Osteoblast (primary cell): ENCODE results near the gene VCL. TPM values are rescaled to one million over a fixed set of nuclear protein-coding genes. Genes with fewer than 3 reads are reported as not detected.

Experiments used
- DNase-seq: peaks from one replicate; pipeline ENCODE4 v3.0.0; 2011; ENCODE audit warnings: low spot score, mixed read lengths; ENCODE audit not compliant: insufficient read length; ENCODE audit errors: missing footprints
- H2AFZ ChIP-seq: 2 replicates; pipeline ENCODE4 v1.6.0; 2011; ENCODE audit warnings: mild to moderate bottlenecking, low read length
- H3K27ac ChIP-seq: 2 replicates; pipeline ENCODE4 v1.5.1; 2011; ENCODE audit warnings: mild to moderate bottlenecking, low read depth, low read length, moderate library complexity
- H3K27me3 ChIP-seq: 2 replicates; pipeline ENCODE4 v1.6.0; 2012; ENCODE audit warnings: mild to moderate bottlenecking, control low read depth, inconsistent platforms, low read length, moderate library complexity; ENCODE audit not compliant: insufficient read depth
- H3K36me3 ChIP-seq: 2 replicates; pipeline ENCODE4 v1.5.1; 2011; ENCODE audit warnings: mild to moderate bottlenecking, low read length, control low read depth, moderate library complexity; ENCODE audit not compliant: insufficient read depth
- H3K4me1 ChIP-seq: 2 replicates; pipeline ENCODE4 v1.5.1; 2011; ENCODE audit warnings: mild to moderate bottlenecking, low read length, control low read depth, moderate library complexity; ENCODE audit not compliant: insufficient read depth
- H3K4me2 ChIP-seq: 2 replicates; pipeline ENCODE4 v1.6.0; 2011; ENCODE audit warnings: mild to moderate bottlenecking, low read length; ENCODE audit not compliant: insufficient read depth
- H3K4me3 ChIP-seq: fragments of 200-600 bp; sonication (generic); 3 replicates; pipeline ENCODE4 v1.5.1; 2012; ENCODE audit warnings: mild to moderate bottlenecking, low read length, inconsistent platforms; ENCODE audit not compliant: insufficient read depth
- H3K79me2 ChIP-seq: 2 replicates; pipeline ENCODE4 v1.6.0; 2012; ENCODE audit warnings: mild to moderate bottlenecking, low read length, control low read depth, inconsistent platforms; ENCODE audit not compliant: insufficient read depth
- H3K9me3 ChIP-seq: 2 replicates; pipeline ENCODE4 v1.5.1; 2011; ENCODE audit warnings: low read depth, low read length, control low read depth
- H4K20me1 ChIP-seq: 2 replicates; pipeline ENCODE4 v1.6.0; 2012; ENCODE audit warnings: mild to moderate bottlenecking, low read length, control low read depth; ENCODE audit not compliant: insufficient read depth
- total RNA-seq: library from RNA; depleted of rRNA; stranded (reverse); fragments of >200 nt; gene quantifications from 2 replicates; pipeline ENCODE4 v1.2.3, GENCODE V29; 2012
- TF ChIP-seq, protein P1 (sequence below): IDR thresholded peaks from 2 replicates; pipeline ENCODE4 v1.5.1; 2011; ENCODE audit warnings: mild to moderate bottlenecking, low read depth, low read length, moderate library complexity; ENCODE audit errors: extremely low read depth

Gene VCL
- total RNA-seq, 1 donor = 201 TPM

DNA sequence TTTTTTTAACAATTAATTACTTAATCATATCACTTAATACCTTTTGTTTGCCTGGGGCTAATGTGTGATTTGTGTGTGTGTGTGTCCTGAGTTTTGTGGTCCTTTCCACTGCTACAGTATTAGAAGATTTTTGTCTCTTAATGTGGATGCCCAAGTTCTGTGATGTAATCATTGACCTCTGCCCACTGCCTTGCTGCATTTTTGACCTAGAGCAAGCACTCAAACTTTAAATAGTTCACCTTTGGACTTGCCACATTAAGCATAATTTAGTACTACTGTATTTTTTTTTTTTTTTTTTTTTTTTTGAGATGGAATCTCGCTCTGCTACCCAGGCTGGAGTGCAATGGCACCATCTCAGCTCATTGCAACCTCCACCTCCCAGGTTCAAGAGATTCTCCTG, 52.7 kb downstream of the VCL start:
- Histone ChIP-seq H3K27ac (no peak overlapping the region), H3K4me2 (no peak overlapping the region), H3K79me2 (peaks cover 96% of the 10 kb centered on the region), H2AFZ (no peak overlapping the region), H3K9me3 (no peaks in the 10 kb centered on the region), H3K36me3 (peaks cover 17% of the 10 kb centered on the region), H4K20me1 (peaks cover 45% of the 10 kb centered on the region), H3K27me3 (no peaks in the 10 kb centered on the region), H3K4me3 (no peak overlapping the region), H3K4me1 (peaks cover 41% of the 10 kb centered on the region)
- TF ChIP-seq, protein P1, sequence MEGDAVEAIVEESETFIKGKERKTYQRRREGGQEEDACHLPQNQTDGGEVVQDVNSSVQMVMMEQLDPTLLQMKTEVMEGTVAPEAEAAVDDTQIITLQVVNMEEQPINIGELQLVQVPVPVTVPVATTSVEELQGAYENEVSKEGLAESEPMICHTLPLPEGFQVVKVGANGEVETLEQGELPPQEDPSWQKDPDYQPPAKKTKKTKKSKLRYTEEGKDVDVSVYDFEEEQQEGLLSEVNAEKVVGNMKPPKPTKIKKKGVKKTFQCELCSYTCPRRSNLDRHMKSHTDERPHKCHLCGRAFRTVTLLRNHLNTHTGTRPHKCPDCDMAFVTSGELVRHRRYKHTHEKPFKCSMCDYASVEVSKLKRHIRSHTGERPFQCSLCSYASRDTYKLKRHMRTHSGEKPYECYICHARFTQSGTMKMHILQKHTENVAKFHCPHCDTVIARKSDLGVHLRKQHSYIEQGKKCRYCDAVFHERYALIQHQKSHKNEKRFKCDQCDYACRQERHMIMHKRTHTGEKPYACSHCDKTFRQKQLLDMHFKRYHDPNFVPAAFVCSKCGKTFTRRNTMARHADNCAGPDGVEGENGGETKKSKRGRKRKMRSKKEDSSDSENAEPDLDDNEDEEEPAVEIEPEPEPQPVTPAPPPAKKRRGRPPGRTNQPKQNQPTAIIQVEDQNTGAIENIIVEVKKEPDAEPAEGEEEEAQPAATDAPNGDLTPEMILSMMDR = no peak
- DNase-seq = no peak

GRCh38 chr10:74051736-74052342, 53.9 kb downstream of the VCL start:
- TF ChIP-seq, protein P1 = no peak
- Histone ChIP-seq H4K20me1 (peaks cover 46% of the 10 kb centered on the region), H3K4me1 (peaks cover 47% of the 10 kb centered on the region), H3K9me3 (no peaks in the 10 kb centered on the region), H3K27me3 (no peaks in the 10 kb centered on the region), H3K4me3 (no peak overlapping the region), H3K79me2 (peaks cover 94% of the 10 kb centered on the region), H3K36me3 (peaks cover 5% of the 10 kb centered on the region), H3K4me2 (no peak overlapping the region), H2AFZ (no peak overlapping the region), H3K27ac (no peak overlapping the region)
- DNase-seq = no peak

GRCh38 chr10:74052994-74053393, 55.1 kb downstream of the VCL start:
- Histone ChIP-seq H3K79me2 (peaks cover 95% of the 10 kb centered on the region), H3K9me3 (no peaks in the 10 kb centered on the region), H3K27ac (no peak overlapping the region), H3K4me3 (no peak overlapping the region), H4K20me1 (peaks cover 43% of the 10 kb centered on the region), H3K36me3 (peaks cover 3% of the 10 kb centered on the region), H2AFZ (no peak overlapping the region), H3K27me3 (no peaks in the 10 kb centered on the region), H3K4me2 (no peak overlapping the region), H3K4me1 (peaks cover 41% of the 10 kb centered on the region)
- no peak for DNase-seq
- TF ChIP-seq, protein P1 = no peak

GRCh38 chr10:74055383-74056049, 57.6 kb downstream of the VCL start:
- peak; percentile 23 for DNase-seq
- H3K79me2 ChIP-seq = peaks cover 95% of the 10 kb centered on the region
- TF ChIP-seq, protein P1 = no peak
- peak overlapping the region; percentile 15 for H3K27ac ChIP-seq
- peaks cover 22% of the 10 kb centered on the region for H3K4me1 ChIP-seq
- H3K9me3 ChIP-seq = no peaks in the 10 kb centered on the region
- no peak overlapping the region for H2AFZ ChIP-seq
- no peaks in the 10 kb centered on the region for H3K27me3 ChIP-seq
- H3K4me3 ChIP-seq = no peak overlapping the region
- no peaks in the 10 kb centered on the region for H3K36me3 ChIP-seq
- peaks cover 35% of the 10 kb centered on the region for H4K20me1 ChIP-seq
- peak overlapping the region; percentile 4 for H3K4me2 ChIP-seq
